Thyroid gland (tissue), 4 donors: Measurements from ENCODE around the gene KIF2C. TPM values are rescaled to one million over a fixed set of nuclear protein-coding genes. Genes with fewer than 3 reads are reported as not detected.

Experiments
- DNase-seq, 2 donors: peaks; one replicate each; pipeline ENCODE4 v3.0.0-alpha.2; 2019
- H3K27ac ChIP-seq, 3 donors: fragments of 200-600 bp; sonication (generic); 1 replicate in 2 of 3; 2 replicates in 1 of 3; pipeline ENCODE4 v1.5.1; 2016 to 2019; ENCODE audit warnings: mild to moderate bottlenecking in 1 of 3, moderate library complexity in 1 of 3
- H3K27me3 ChIP-seq: fragments of 200-600 bp; sonication (generic); one replicate; pipeline ENCODE4 v1.5.1; 2019
- H3K36me3 ChIP-seq, 2 donors: fragments of 200-600 bp; sonication (generic); one replicate each; pipeline ENCODE4 v1.5.1; 2016 to 2019
- H3K4me1 ChIP-seq, 2 donors: fragments of 200-600 bp; sonication (generic); one replicate each; pipeline ENCODE4 v1.5.1; 2017 to 2019
- H3K4me3 ChIP-seq, 3 donors: fragments of 200-600 bp; sonication (generic); replicated peaks in 1 of 3; 1 replicate in 2 of 3; 2 replicates in 1 of 3; pipeline ENCODE4 v1.5.1; 2016; ENCODE audit warnings: mild to moderate bottlenecking in 1 of 3
- H3K9me3 ChIP-seq: fragments of 200-600 bp; sonication (generic); one replicate; pipeline ENCODE4 v1.5.1; 2017
- POLR2A ChIP-seq, 2 donors: fragments of 450-650 bp; IDR thresholded peaks; one replicate each; pipeline ENCODE4 v1.6.1; 2017; ENCODE audit warnings: antibody characterized with exemption in 2 of 2, mild to moderate bottlenecking in 2 of 2, moderate library complexity in 1 of 2
- whole genome bisulfite sequencing, 2 donors: methylation state at CpG; one replicate each; pipeline ENCODE4 v1.1.5; 2017; 5-methylcytosine and 5-hydroxymethylcytosine counted together
- intact Hi-C: fragments of 100-400 bp; cut with DNase I; formaldehyde crosslinking; loops from one replicate; pipeline ENCODE4 v1.15.1; 2023
- total RNA-seq, 4 donors: library from RNA; depleted of rRNA; stranded (reverse); fragments of >200 nt; gene quantifications; one replicate each; pipeline ENCODE4 v1.2.3, GENCODE V29; 2016
- TF ChIP-seq, protein P1 (sequence below), 6 experiments: fragments of 200-600 bp in 3 of 6; fragments of 450-650 bp in 3 of 6; sonication (generic) in 3 of 6; IDR thresholded peaks; one replicate each; pipeline ENCODE4 v1.5.1; 2016 to 2019; ENCODE audit warnings: antibody characterized with exemption in 6 of 6, mild to moderate bottlenecking in 2 of 6, inconsistent platforms in 1 of 6, moderate library complexity in 1 of 6

The KIF2C gene
- total RNA-seq, 4 donors from 2014 or later = 0.63 to 1.2 (median 1.0) TPM

DNA sequence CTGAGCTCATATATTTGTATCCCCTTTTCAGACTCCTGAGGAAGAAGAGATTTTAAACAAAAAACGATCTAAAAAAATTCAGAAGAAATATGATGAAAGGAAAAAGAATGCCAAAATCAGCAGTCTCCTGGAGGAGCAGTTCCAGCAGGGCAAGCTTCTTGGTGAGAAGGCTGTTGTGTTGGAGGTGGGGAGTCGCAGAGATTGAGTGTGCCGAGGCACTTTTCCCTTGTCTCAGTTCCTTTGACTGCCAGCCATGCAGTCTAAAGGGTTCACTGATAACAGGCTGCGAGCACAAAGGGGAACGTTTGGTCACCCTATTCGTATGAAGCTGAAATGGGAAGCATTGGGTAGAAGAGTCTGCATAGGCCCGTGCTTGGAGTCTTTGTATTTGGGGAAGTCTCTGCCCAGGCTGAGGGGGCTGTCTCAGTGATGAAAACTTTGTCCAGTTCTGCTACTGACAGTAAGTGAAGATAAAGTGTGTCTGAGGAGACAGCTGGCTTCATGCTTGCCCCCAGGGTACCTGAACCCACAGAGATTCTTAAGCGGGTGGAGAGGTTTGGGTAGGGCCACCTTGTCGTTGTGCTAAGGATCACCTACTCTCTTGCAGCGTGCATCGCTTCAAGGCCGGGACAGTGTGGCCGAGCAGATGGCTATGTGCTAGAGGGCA, 38.5 kb downstream of the KIF2C start:
- TF ChIP-seq, protein P1, sequence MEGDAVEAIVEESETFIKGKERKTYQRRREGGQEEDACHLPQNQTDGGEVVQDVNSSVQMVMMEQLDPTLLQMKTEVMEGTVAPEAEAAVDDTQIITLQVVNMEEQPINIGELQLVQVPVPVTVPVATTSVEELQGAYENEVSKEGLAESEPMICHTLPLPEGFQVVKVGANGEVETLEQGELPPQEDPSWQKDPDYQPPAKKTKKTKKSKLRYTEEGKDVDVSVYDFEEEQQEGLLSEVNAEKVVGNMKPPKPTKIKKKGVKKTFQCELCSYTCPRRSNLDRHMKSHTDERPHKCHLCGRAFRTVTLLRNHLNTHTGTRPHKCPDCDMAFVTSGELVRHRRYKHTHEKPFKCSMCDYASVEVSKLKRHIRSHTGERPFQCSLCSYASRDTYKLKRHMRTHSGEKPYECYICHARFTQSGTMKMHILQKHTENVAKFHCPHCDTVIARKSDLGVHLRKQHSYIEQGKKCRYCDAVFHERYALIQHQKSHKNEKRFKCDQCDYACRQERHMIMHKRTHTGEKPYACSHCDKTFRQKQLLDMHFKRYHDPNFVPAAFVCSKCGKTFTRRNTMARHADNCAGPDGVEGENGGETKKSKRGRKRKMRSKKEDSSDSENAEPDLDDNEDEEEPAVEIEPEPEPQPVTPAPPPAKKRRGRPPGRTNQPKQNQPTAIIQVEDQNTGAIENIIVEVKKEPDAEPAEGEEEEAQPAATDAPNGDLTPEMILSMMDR (IDR thresholded peaks at IDR 0.05) = no peak
- no peak for TF ChIP-seq POLR2A (IDR thresholded peaks at IDR 0.05)
- no peak for DNase-seq
- H3K9me3 ChIP-seq = no peaks in the 10 kb centered on the region
- no peak overlapping the region for H3K4me3 ChIP-seq
- 81 to 82% methylated on average over 13 of the region's 13 CpGs for WGBS, 2 donors
- no peaks in the 10 kb centered on the region for H3K27me3 ChIP-seq
- peaks cover 12 to 14% of the 10 kb centered on the region in 2 donors for H3K4me1 ChIP-seq
- peaks cover 11 to 22% of the 10 kb centered on the region in 2 donors for H3K36me3 ChIP-seq
- intact Hi-C loops = loop anchor here (5.0 kb wide), 1 partner anchor 36 kb away; no protein-coding TSS in a partner anchor
- H3K27ac ChIP-seq = no peak overlapping the region

DNA sequence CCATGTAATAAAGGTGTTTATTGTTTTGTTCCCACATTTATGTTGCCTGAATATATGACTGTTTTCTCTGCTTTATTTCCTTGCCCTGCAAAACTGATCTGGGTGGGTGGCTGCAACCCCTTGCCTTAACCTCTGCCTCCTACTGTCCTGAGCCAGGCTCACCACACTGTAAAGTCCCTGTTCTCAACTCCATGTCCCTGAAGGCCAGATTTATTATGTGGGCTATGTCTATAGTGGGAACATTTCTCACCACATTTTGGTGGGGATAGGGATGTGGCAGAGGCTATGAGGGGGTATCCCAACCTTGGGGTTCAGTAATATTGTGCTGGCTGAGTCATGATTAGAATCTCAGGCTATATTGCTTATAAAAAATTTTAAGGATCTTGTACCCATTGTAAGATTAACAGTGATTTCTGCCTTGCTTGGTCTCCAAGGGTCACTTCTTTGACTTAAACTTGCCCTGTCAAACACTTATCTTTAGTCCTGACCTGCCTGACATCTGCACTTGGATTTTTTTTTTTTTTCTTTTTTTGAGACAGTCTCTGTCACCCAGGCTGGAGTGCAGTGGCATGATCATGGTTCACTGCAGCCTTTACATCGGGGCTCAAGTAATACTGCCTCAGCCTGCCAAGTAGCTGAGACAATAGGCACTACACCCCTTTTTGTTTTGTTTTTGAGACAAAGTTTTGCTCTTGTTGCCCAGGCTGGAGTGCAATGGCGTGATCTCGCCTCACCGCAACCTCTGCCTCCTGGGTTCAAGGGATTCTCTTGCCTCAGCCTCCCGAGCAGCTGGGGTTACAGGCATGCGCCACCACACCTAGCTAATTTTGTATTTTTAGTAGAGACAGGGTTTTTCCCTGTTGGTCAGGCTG, 39.3 kb downstream of the KIF2C start:
- Histone ChIP-seq H3K4me1 (peaks cover 16 to 18% of the 10 kb centered on the region in 2 donors), H3K36me3 (peaks cover 11 to 22% of the 10 kb centered on the region in 2 donors), H3K27me3 (no peaks in the 10 kb centered on the region), H3K27ac (no peak overlapping the region), H3K4me3 (no peak overlapping the region), H3K9me3 (no peaks in the 10 kb centered on the region)
- TF ChIP-seq, protein P1 (IDR thresholded peaks at IDR 0.05) = no peak
- no peak for TF ChIP-seq POLR2A (IDR thresholded peaks at IDR 0.05)
- no peak for DNase-seq
- WGBS, 2 donors = 88 to 90% methylated on average over 6 of the region's 6 CpGs
- intact Hi-C loops = loop anchor here (5.0 kb wide), 1 partner anchor 37 kb away; no protein-coding TSS in a partner anchor

DNA sequence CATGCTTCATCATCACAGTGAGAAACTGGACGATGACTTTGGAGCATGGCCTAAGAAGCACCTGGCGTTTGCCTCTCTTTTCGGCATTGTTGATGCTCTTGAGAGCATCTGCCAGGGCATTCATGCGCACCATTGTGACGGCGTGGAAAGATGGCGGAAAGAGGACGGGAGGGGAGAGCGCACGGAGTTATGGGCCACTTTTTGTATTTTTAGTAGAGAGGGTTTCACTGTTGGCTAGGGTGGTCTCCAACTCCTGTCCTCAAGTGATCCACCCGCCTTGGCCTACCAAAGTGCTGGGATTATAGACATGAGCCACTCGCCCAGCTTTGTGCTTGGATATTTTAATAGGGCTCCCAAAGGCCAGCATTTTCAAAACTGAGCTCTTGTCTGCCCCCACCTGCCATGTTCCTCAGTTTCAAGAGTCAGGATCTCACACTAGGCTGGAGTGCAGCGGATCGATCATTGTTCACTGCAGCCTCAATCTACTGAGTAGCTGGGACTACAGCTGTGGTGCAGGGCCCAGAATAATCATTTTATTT, 41.0 kb downstream of the KIF2C start:
- H3K4me3 ChIP-seq = no peak overlapping the region
- intact Hi-C loops = loop anchor here (10.0 kb wide), 1 partner anchor 56 kb away; no protein-coding TSS in a partner anchor
- H3K9me3 ChIP-seq = no peaks in the 10 kb centered on the region
- H3K27ac ChIP-seq = no peak overlapping the region
- peaks cover 20 to 28% of the 10 kb centered on the region in 2 donors for H3K4me1 ChIP-seq
- H3K36me3 ChIP-seq = peaks cover 11 to 22% of the 10 kb centered on the region in 2 donors
- H3K27me3 ChIP-seq = no peaks in the 10 kb centered on the region
- no peak for TF ChIP-seq POLR2A (IDR thresholded peaks at IDR 0.05)
- TF ChIP-seq, protein P1 (IDR thresholded peaks at IDR 0.05) = no peak
- WGBS, 2 donors = 93% methylated on average over 14 of the region's 14 CpGs
- DNase-seq = no peak

DNA sequence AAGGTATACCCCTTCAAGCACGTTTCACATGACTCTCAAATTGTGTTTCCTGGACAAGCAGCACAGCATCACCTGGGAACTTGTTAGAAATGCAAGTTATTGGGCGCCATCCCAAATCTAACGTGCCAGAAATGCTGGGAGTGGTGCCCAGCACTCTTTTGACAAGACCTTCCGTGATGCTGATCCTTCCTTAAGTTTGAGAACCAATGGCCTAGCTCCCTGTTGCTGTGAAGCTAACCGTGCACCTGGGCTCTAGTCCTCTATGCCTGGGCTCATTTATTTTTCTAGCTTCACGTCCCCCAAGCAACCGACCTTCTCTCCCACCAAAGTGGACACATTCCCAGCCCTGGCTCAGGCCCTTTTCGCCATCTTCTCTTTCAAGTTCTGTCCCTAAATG, 44.1 kb downstream of the KIF2C start:
- no peaks in the 10 kb centered on the region for H3K9me3 ChIP-seq
- 49 to 56% methylated on average over 8 of the region's 8 CpGs for WGBS, 2 donors
- peak overlapping the region in 2 of 3 donors; percentile 20 to 42 for H3K4me3 ChIP-seq
- no peak overlapping the region for H3K27ac ChIP-seq
- DNase-seq = peak; percentile 28 to 45
- intact Hi-C loops = loop anchor here (10.0 kb wide), 1 partner anchor 59 kb away; no protein-coding TSS in a partner anchor
- peaks cover 0 to 9% of the 10 kb centered on the region in 2 donors for H3K36me3 ChIP-seq
- H3K27me3 ChIP-seq = no peaks in the 10 kb centered on the region
- TF ChIP-seq, protein P1 (IDR thresholded peaks at IDR 0.05) = no peak
- no peak for TF ChIP-seq POLR2A (IDR thresholded peaks at IDR 0.05)
- peaks cover 18 to 31% of the 10 kb centered on the region in 2 donors for H3K4me1 ChIP-seq
